HL-60 (cell line): ENCODE data around the gene PRADC1.

Experiments used
- DNase-seq, 2 experiments: peaks; one replicate each; pipeline ENCODE4 v3.0.0-alpha.2; 2010 to 2020; ENCODE audit warnings: low read depth in 1 of 2, low spot score in 1 of 2
- H3K27ac ChIP-seq: fragments of 250-450 bp; sonication (Bioruptor Pico); replicated peaks from 2 replicates; pipeline ENCODE4 v1.5.1; 2020; ENCODE audit warnings: mild to moderate bottlenecking, moderate library complexity
- H3K27me3 ChIP-seq: fragments of 250-450 bp; sonication (Bioruptor Pico); 2 replicates; pipeline ENCODE4 v1.5.1; 2021; ENCODE audit warnings: mild to moderate bottlenecking, moderate library complexity; ENCODE audit not compliant: insufficient read depth, poor library complexity, severe bottlenecking
- H3K4me3 ChIP-seq: replicated peaks from 2 replicates; pipeline ENCODE4 v1.5.1; 2011; ENCODE audit warnings: mild to moderate bottlenecking, control low read depth, low read length; ENCODE audit not compliant: insufficient read depth
- CTCF ChIP-seq: IDR thresholded peaks from one replicate; pipeline ENCODE4 v1.5.1; 2011; ENCODE audit warnings: low read length, control low read depth, inconsistent platforms; ENCODE audit not compliant: insufficient read depth
- GABPA ChIP-seq: IDR thresholded peaks from 2 replicates; pipeline ENCODE4 v1.6.1; 2012; ENCODE audit warnings: low read depth
- POLR2AphosphoS5 ChIP-seq: IDR thresholded peaks from 2 replicates; pipeline ENCODE4 v1.6.1; 2012; ENCODE audit warnings: low read depth
- SPI1 ChIP-seq: IDR thresholded peaks from 2 replicates; pipeline ENCODE4 v1.6.1; 2012; ENCODE audit warnings: low read depth, mild to moderate bottlenecking, borderline replicate concordance
- TF ChIP-seq, protein P1 (sequence below): IDR thresholded peaks from 2 replicates; pipeline ENCODE4 v1.6.1; 2012; ENCODE audit warnings: low read depth; ENCODE audit not compliant: insufficient replicate concordance

PRADC1 gene

GRCh38 chr2:73272270-73272669 is 39.2 kb upstream of the PRADC1 start:
- H3K4me3 ChIP-seq = no peak overlapping the region
- no peak overlapping the region for H3K27ac ChIP-seq
- no peak for TF ChIP-seq GABPA
- TF ChIP-seq POLR2AphosphoS5 = no peak
- TF ChIP-seq SPI1 = no peak
- TF ChIP-seq, protein P1, sequence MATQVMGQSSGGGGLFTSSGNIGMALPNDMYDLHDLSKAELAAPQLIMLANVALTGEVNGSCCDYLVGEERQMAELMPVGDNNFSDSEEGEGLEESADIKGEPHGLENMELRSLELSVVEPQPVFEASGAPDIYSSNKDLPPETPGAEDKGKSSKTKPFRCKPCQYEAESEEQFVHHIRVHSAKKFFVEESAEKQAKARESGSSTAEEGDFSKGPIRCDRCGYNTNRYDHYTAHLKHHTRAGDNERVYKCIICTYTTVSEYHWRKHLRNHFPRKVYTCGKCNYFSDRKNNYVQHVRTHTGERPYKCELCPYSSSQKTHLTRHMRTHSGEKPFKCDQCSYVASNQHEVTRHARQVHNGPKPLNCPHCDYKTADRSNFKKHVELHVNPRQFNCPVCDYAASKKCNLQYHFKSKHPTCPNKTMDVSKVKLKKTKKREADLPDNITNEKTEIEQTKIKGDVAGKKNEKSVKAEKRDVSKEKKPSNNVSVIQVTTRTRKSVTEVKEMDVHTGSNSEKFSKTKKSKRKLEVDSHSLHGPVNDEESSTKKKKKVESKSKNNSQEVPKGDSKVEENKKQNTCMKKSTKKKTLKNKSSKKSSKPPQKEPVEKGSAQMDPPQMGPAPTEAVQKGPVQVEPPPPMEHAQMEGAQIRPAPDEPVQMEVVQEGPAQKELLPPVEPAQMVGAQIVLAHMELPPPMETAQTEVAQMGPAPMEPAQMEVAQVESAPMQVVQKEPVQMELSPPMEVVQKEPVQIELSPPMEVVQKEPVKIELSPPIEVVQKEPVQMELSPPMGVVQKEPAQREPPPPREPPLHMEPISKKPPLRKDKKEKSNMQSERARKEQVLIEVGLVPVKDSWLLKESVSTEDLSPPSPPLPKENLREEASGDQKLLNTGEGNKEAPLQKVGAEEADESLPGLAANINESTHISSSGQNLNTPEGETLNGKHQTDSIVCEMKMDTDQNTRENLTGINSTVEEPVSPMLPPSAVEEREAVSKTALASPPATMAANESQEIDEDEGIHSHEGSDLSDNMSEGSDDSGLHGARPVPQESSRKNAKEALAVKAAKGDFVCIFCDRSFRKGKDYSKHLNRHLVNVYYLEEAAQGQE = no peak
- TF ChIP-seq CTCF = no peak
- DNase-seq = no peak
- no peaks in the 10 kb centered on the region for H3K27me3 ChIP-seq

DNA sequence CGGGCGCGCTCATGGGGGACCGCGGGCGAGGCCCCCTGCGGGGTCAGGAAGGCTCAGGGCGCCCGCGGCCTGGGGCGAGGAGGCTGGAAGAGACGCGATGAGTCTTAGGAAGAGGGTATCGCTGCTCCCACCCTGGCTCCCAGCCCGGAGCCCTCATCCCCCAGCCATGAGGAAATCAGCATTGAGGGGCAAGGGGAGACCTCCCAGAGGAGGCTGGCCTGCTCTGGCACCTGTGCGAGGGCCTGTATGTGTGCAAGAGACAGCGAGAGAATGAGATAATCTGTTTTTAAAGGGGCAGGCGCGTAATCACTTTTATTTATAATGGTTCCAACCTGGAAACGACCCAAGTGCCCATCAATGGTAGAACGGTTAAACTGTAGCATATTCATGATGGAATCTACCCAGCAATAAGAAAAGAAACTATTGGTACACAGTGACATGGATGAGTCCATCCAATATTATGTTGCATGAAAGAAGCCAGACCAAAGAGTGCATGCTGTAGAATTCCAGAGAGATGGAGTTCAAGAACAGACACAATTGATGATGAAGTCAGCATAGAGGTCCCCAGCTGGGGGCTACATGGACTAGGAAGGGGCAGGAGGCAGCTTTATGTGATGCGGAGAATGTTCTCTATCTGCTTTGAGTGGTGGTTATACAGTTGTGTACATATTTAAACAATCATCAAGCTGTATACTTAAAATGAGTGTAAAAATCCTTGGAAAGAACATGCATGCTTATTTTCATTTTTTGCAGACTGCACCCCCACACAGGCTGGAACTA is 36.8 kb upstream of the PRADC1 start:
- no peaks in the 10 kb centered on the region for H3K27me3 ChIP-seq
- no peak for DNase-seq
- H3K27ac ChIP-seq = no peak overlapping the region
- no peak overlapping the region for H3K4me3 ChIP-seq
- TF ChIP-seq CTCF (no peak), GABPA (no peak), SPI1 (no peak), POLR2AphosphoS5 (no peak)
- TF ChIP-seq, protein P1 = no peak

GRCh38 chr2:73268830-73269685 is 36.0 kb upstream of the PRADC1 start:
- no peak for DNase-seq
- H3K27me3 ChIP-seq = no peaks in the 10 kb centered on the region
- no peak overlapping the region for H3K27ac ChIP-seq
- no peak overlapping the region for H3K4me3 ChIP-seq
- TF ChIP-seq CTCF (no peak), SPI1 (no peak), GABPA (no peak), POLR2AphosphoS5 (no peak; the same call in 1 of the 2 replicates)
- TF ChIP-seq, protein P1 = no peak
